ENCODE data around the gene LYRM7.

GRCh38 chr5:131223751-131224386, 53.1 kb downstream of the LYRM7 start:
- no peak for TF ChIP-seq CTCF (conservative IDR thresholded peaks at IDR 0.05 in 1 of 2, IDR thresholded peaks at IDR 0.05 in 1 of 2; ENCODE audit: low read depth in 1 of 2, low read length in 2 of 2)
- no peak for TF ChIP-seq EZH2 (IDR thresholded peaks at IDR 0.05; ENCODE audit: low read length, missing control alignments)
